Bronchial epithelial cell (primary cell): Measurements from ENCODE around the gene ALOX12B. TPM values are rescaled to one million over a fixed set of nuclear protein-coding genes. Genes with fewer than 3 reads are reported as not detected.
A peak's percentile ranks its signal among the peaks of the same experiment; 100 is the strongest.
"Not testable (repeated sequence)": the region's sequence is repeated elsewhere in the genome, so short reads cannot be mapped to it uniquely, and the experiment has no call there.

Experiments
- DNase-seq: peaks from one replicate; pipeline ENCODE4 v3.0.0-alpha.2; 2010; ENCODE audit warnings: low read depth
- FAIRE-seq: peaks from 2 replicates; lab custom pipeline; 2011; peaks lifted over from hg19 to GRCh38; lab: Jason Lieb, UNC
- H3K27me3 ChIP-seq: 2 replicates; pipeline ENCODE4 v1.5.1; 2011; ENCODE audit warnings: low read length; ENCODE audit not compliant: control insufficient read depth, insufficient read depth
- H3K36me3 ChIP-seq: 2 replicates; pipeline ENCODE4 v1.5.1; 2011; ENCODE audit warnings: low read length; ENCODE audit not compliant: control insufficient read depth, insufficient read depth
- H3K4me3 ChIP-seq: 2 replicates; pipeline ENCODE4 v1.5.1; 2011; ENCODE audit warnings: mild to moderate bottlenecking, low read depth, low read length, control low read depth
- CTCF ChIP-seq: IDR thresholded peaks from 2 replicates; pipeline ENCODE4 v1.5.1; 2011; ENCODE audit warnings: mild to moderate bottlenecking, moderate library complexity, low read length, control low read depth, inconsistent platforms; ENCODE audit not compliant: insufficient read depth, severe bottlenecking
- total RNA-seq: library from RNA; depleted of rRNA; stranded (reverse); fragments of >200 nt; gene quantifications from 2 replicates; pipeline ENCODE4 v1.2.1, GENCODE V29; 2014

ALOX12B gene
- total RNA-seq, 1 donor from 2014 or later = 0.26 TPM

DNA sequence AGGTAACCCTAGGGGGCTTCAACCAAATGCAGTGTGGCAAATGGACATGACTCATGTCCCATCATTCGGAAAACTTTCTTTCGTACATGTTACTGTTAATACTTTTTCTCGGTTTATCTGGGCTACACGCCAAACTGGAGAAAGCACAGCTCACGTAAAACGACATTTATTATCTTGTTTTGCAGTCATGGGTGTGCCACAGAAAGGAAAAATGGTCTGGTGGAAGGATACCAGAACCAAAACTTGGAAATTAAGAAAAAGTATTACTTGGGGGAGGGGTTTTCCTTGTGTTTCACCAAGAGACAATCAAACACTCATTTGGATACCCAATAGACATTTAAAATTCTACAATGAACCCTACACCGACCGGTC lies 25.1 kb downstream of the ALOX12B start:
- Histone ChIP-seq H3K36me3 (no peaks in the 10 kb centered on the region), H3K27me3 (peaks cover 10% of the 10 kb centered on the region), H3K4me3 (no peak overlapping the region)
- FAIRE-seq (no peak), DNase-seq (no peak)
- TF ChIP-seq CTCF = no peak

DNA sequence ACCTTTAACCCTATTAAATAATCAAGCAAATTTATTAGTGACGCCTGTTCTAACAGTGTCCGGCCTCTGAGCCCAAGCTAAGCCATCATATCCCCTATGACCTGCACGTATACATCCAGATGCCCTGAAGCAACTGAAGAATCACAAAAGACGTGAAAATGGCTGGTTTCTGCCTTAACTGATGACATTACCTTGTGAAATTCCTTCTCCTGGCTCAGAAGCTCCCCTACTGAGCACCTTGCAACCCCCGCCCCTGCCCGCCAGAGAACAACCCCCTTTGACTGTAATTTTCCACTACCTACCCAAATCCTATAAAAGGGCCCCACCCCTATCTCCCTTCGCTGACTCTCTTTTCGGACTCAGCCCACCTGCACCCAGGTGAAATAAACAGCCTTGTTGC lies 25.7 kb downstream of the ALOX12B start:
- not testable (repeated sequence) for H3K36me3 ChIP-seq, FAIRE-seq, DNase-seq, H3K27me3 ChIP-seq, H3K4me3 ChIP-seq

- no peak for FAIRE-seq
- DNase-seq = peak; percentile 57
- H3K27me3 ChIP-seq = peaks cover 10% of the 10 kb centered on the region
- H3K36me3 ChIP-seq = no peaks in the 10 kb centered on the region
- peak; percentile 58 for TF ChIP-seq CTCF
- no peak overlapping the region for H3K4me3 ChIP-seq
These were observed 27.2 kb downstream of the ALOX12B start for GRCh38 chr17:8060274-8060673.

DNA sequence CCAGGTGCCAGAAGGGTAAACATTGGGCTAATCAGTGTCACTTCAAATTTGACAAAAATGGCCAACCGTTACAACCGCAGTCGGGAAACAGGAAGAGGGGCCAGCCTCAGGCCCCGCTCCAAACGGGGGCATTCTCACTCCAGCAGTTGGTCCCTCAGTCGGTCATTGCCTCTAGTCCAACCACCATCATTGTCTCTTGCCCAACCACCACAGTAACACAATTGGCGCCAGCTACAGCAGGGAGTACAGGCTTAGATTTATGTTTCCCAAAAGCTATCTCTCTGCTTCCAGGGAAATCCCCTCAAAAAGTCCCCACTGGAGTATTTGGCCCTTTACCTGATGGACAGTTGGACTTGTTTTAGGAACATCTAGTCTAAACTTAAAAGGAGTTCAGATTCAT lies 28.4 kb downstream of the ALOX12B start:
- no peak for DNase-seq
- FAIRE-seq = no peak
- no peak for TF ChIP-seq CTCF
- H3K4me3 ChIP-seq = no peak overlapping the region
- H3K36me3 ChIP-seq = no peaks in the 10 kb centered on the region
- H3K27me3 ChIP-seq = peaks cover 2% of the 10 kb centered on the region

DNA sequence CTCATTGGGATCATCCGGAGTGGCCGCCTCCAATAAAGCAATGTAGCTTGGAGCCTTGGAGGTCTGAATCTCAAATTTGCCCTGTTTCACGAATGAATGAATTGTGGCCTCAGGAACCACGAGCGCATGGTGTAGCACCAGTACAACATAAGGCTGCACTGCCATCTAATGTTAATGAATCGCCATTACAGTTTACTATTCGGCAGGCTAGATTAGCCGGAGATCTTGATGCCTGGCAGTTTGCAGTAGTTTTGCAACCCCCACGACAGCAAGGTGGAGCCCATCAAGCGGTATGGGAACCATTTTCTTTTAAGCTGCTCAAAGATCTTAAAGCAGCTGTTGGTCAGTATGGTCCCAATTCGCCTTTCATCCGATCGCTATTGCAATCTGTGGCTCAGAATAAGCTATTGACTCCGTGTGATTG lies 29.8 kb downstream of the ALOX12B start:
- H3K27me3 ChIP-seq = no peaks in the 10 kb centered on the region
- peak; percentile 74 for TF ChIP-seq CTCF
- H3K4me3 ChIP-seq = no peak overlapping the region
- H3K36me3 ChIP-seq = no peaks in the 10 kb centered on the region
- DNase-seq (peak; percentile 79), FAIRE-seq (no peak)

- Histone ChIP-seq H3K27me3 (no peaks in the 10 kb centered on the region), H3K36me3 (no peaks in the 10 kb centered on the region), H3K4me3 (no peak overlapping the region)
- TF ChIP-seq CTCF = no peak
- DNase-seq (no peak), FAIRE-seq (no peak)
These were observed 30.4 kb downstream of the ALOX12B start for GRCh38 chr17:8056976-8057625.
